Epithelial cell of proximal tubule (primary cell): Measurements from ENCODE around the gene LDLRAD3. TPM values are rescaled to one million over a fixed set of nuclear protein-coding genes. Genes with fewer than 3 reads are reported as not detected.

Experiments
- DNase-seq: peaks from one replicate; pipeline ENCODE4 v3.0.0-alpha.2; 2011; ENCODE audit warnings: low read depth
- H3K4me3 ChIP-seq: 2 replicates; pipeline ENCODE4 v1.5.1; 2011; ENCODE audit warnings: low read depth, mild to moderate bottlenecking, low read length
- CTCF ChIP-seq: conservative IDR thresholded peaks from 2 replicates; pipeline ENCODE4 v1.5.1; 2012; ENCODE audit warnings: low read depth, mild to moderate bottlenecking, low read length
- total RNA-seq: library from RNA; depleted of rRNA; stranded (reverse); fragments of >200 nt; gene quantifications from 2 replicates; pipeline ENCODE4 v1.2.3, GENCODE V29; 2015

The LDLRAD3 gene
- total RNA-seq, 1 donor from 2014 or later = 8.2 TPM

DNA sequence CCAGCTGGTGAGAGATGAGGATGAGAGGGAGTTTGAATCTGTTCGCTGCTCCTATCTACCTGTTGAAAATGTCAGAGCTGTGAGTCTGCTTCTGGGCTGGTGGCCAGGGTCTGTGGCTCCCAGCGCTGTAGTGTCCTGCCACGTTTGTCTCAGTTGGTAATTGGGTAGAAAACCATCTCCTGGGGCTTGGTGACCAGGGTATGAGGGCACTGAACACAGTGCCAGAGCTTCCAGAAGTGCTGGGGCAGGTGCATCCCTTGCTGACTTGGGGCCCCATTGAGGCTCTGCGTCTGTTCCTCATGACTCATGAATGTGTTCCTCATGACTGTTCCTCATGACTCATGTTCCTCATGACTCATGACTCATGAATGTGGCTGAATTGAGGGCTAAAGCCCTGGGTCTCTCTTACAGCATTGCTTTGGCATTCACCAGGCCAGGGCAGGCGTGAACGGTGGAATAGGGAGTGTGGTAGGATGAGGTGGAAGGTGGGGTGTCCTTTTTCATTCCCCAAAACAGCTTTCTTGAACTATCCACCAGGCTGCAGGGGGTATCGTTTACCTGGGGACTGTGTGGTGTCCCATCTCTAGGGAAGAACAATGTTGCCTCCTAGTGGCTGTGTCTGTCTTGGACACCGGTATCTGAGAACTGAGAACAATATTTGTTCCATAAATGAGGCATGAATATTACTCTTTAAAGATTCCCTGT lies 205.8 kb downstream of the LDLRAD3 start:
- DNase-seq = peak; percentile 99
- no peak overlapping the region for H3K4me3 ChIP-seq
- TF ChIP-seq CTCF = peak; percentile 59

GRCh38 chr11:36150986-36151385 lies 207.1 kb downstream of the LDLRAD3 start:
- DNase-seq = no peak
- H3K4me3 ChIP-seq = no peak overlapping the region
- no peak for TF ChIP-seq CTCF

DNA sequence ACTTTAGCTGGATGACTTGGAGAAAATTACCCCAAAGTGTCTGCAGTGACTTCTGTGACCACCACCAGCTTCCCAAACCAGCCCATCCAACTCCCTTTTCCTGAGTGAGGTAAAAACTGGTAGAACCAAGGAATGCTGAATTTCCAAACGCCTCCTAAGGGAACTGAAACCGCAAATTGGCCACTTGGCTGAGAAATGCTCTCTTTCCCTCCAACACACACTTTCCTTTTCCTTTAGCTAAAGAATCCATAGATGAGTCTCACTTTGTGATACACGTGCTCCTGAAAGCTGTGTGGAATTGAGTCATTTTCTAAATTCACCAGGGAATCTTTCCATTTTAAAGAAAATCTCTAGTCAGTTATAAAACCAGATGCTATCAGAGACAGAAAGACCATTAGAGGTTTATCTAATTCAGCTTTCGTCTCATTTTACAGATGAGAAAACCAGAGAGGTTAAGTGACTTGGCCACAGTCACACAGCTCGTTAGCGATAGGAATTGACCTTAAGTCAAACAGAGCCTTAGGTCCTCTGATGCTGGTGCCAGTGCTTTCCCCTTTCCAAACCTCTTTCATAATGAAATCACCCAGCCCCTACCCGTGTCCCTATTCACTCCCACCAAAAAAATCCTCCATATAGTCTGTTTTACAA lies 208.2 kb downstream of the LDLRAD3 start:
- no peak for DNase-seq
- TF ChIP-seq CTCF = no peak
- no peak overlapping the region for H3K4me3 ChIP-seq

DNA sequence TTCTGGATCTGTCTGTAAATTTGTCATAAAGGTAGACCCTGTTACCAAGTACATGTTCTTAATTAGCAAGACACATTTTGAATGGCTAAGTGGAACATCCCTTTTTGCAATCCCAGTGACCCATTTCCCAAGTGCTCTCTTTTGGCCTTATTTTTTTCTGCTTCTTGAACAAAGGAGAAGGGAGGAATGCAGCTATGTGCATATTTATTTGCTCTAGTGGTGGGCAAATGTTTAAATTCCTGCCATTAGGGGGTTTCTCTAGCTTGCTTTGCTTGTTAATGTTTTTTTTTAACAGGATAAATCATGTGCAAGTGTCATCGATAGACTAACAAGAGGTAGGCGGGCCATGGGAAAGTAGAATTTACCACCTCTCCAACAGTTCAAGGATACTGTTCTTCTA lies 209.7 kb downstream of the LDLRAD3 start:
- TF ChIP-seq CTCF = peak; percentile 17
- H3K4me3 ChIP-seq = no peak overlapping the region
- DNase-seq = no peak

DNA sequence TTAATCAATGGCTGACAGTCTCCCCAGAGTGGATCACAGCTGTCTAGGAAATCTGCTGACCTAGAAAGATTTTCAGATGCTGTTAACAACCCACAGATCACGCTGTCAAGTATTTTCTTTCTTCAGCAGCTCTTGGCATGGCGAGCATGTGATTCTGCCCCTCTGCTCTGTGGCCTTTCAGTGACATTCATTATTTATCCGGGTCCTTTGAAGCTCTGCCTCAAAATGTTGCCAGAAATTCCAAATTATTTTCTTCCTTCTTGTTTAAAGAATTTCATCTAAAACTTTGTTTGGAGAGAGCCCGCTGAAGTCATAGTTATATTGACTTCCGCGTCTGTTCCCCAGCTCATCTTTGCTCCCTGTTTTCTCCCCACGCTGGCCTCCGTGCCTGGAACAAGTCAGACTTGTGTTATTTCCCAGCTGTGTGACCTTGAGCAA lies 211.3 kb downstream of the LDLRAD3 start:
- no peak for DNase-seq
- no peak for TF ChIP-seq CTCF
- no peak overlapping the region for H3K4me3 ChIP-seq

DNA sequence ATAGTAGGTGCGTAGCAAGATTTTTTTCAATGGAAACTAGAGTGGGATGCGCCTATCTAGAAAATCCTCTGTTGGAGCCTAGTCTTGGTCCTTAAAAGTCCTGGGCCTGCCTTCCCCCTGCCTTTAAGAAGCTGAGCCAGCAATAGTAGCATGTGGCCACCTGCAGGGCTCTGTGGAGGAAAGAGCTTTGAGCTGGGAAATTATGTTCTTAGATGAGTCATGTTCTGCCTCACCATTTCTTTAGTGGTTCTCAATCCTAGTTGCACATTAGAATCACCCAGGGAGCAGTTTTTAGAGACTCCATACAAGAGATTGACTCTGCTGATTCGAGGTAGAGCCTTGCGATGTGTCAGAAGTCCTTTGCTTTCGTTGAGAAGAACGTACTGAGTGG lies 211.9 kb downstream of the LDLRAD3 start:
- DNase-seq = no peak
- peak; percentile 28 for TF ChIP-seq CTCF
- no peak overlapping the region for H3K4me3 ChIP-seq
